NK-92 (cell line): ENCODE results near the gene ZNRD2.
A peak's percentile ranks its signal among the peaks of the same experiment; 100 is the strongest.

Experiments
- DNase-seq: peaks from one replicate; lab custom pipeline; 2025; ENCODE audit not compliant: unreplicated experiment; lab: John Stamatoyannopoulos, UW

ZNRD2 gene

GRCh38 chr11:65538232-65538914 lies 31.9 kb upstream of the ZNRD2 start:
- DNase-seq: no peak

- DNase-seq: no peak
Observed at GRCh38 chr11:65538915-65539743, 31.1 kb upstream of the ZNRD2 start.

GRCh38 chr11:65539744-65540289 lies 30.5 kb upstream of the ZNRD2 start:
- no peak for DNase-seq

- DNase-seq: no peak
Observed at GRCh38 chr11:65540290-65541092, 29.8 kb upstream of the ZNRD2 start.

- no peak for DNase-seq
Observed at GRCh38 chr11:65541093-65541982, 28.9 kb upstream of the ZNRD2 start.

GRCh38 chr11:65542738-65543390 lies 27.4 kb upstream of the ZNRD2 start:
- no peak for DNase-seq

GRCh38 chr11:65545853-65546216 lies 24.4 kb upstream of the ZNRD2 start:
- no peak for DNase-seq

- peak; percentile 81 for DNase-seq
Observed at GRCh38 chr11:65546217-65546958, 23.9 kb upstream of the ZNRD2 start.

- no peak for DNase-seq
Observed at GRCh38 chr11:65547446-65548125, 22.7 kb upstream of the ZNRD2 start.

- no peak for DNase-seq
Observed at GRCh38 chr11:65548395-65548794, 21.9 kb upstream of the ZNRD2 start.

- DNase-seq: no peak
Observed at GRCh38 chr11:65549096-65549495, 21.2 kb upstream of the ZNRD2 start.

- DNase-seq: no peak
Observed at GRCh38 chr11:65551572-65552387, 18.5 kb upstream of the ZNRD2 start.

- DNase-seq: no peak
Observed at GRCh38 chr11:65552388-65552951, 17.8 kb upstream of the ZNRD2 start.

GRCh38 chr11:65553301-65554001 lies 16.8 kb upstream of the ZNRD2 start:
- DNase-seq: no peak

- DNase-seq: no peak
Observed at GRCh38 chr11:65554057-65554818, 16.0 kb upstream of the ZNRD2 start.

- DNase-seq: no peak
Observed at GRCh38 chr11:65554842-65555430, 15.3 kb upstream of the ZNRD2 start.
